SK-N-SH (cell line): ENCODE results near the gene ATCAY. TPM values are rescaled to one million over a fixed set of nuclear protein-coding genes. Genes with fewer than 3 reads are reported as not detected.

ENCODE experiments used
- CTCF ChIA-PET: fragments of 300-600, 350-600 bp; formaldehyde crosslinking; extraction: SDS; loops from one replicate; lab custom pipeline; 2021; lab: Yijun Ruan, JAX
- POLR2A ChIA-PET: fragments of 350-600 bp; sonication (Branson Sonifier 250); formaldehyde crosslinking; extraction: SDS; loops from one replicate; lab custom pipeline; 2020; ENCODE audit warnings: antibody characterized with exemption, inconsistent platforms; lab: Yijun Ruan, JAX
- DNase-seq: peaks from one replicate; pipeline ENCODE4 v3.0.0; 2012
- H2AFZ ChIP-seq: fragments of 200-600 bp; sonication (generic); 2 replicates; pipeline ENCODE4 v1.8.1; 2016; ENCODE audit warnings: antibody characterized with exemption, mild to moderate bottlenecking, low read depth
- H3F3A ChIP-seq: fragments of 200-600 bp; sonication (generic); replicated peaks from 2 replicates; pipeline ENCODE3; 2016; ENCODE audit warnings: antibody characterized with exemption, mild to moderate bottlenecking; ENCODE audit not compliant: insufficient read depth
- H3K27ac ChIP-seq, 2 experiments: fragments of 200-500 bp in 1 of 2; fragments of 200-600 bp in 1 of 2; sonication (Bioruptor generic) in 1 of 2; sonication (generic), shearing (Covaris generic) in 1 of 2; 2 replicates each; pipeline versions ENCODE4 v1.5.1 to v1.6.1; 2014 to 2016; ENCODE audit warnings: low read depth in 2 of 2, inconsistent platforms in 1 of 2, low read length in 1 of 2, mild to moderate bottlenecking in 1 of 2, mixed read lengths in 1 of 2
- H3K27me3 ChIP-seq: fragments of 200-600 bp; sonication (generic), shearing (Covaris generic); 2 replicates; pipeline ENCODE4 v1.6.1; 2016; ENCODE audit warnings: mixed run types; ENCODE audit not compliant: insufficient read depth
- H3K36me3 ChIP-seq, 2 experiments: fragments of 200-500 bp in 1 of 2; fragments of 200-600 bp in 1 of 2; sonication (Bioruptor generic) in 1 of 2; sonication (generic) in 1 of 2; replicated peaks in 1 of 2; 2 replicates each; pipeline versions ENCODE3 to v1.5.1; 2014 to 2016; ENCODE audit warnings: low read length in 1 of 2, mild to moderate bottlenecking in 1 of 2; ENCODE audit not compliant: insufficient read depth in 2 of 2, control insufficient read depth in 1 of 2
- H3K4me1 ChIP-seq, 2 experiments: fragments of 200-500 bp in 1 of 2; fragments of 200-600 bp in 1 of 2; sonication (Bioruptor generic) in 1 of 2; sonication (generic), shearing (Covaris generic) in 1 of 2; 2 replicates each; pipeline versions ENCODE4 v1.5.1 to v1.6.1; 2014 to 2016; ENCODE audit warnings: low read depth in 1 of 2, low read length in 1 of 2, mixed run types in 1 of 2; ENCODE audit not compliant: insufficient read depth in 2 of 2, control insufficient read depth in 1 of 2
- H3K4me2 ChIP-seq: fragments of 200-600 bp; sonication (generic), shearing (Covaris generic); 2 replicates; pipeline ENCODE4 v1.6.1; 2017; ENCODE audit warnings: mixed run types
- H3K4me3 ChIP-seq, 2 experiments: fragments of 200-500 bp in 1 of 2; fragments of 200-600 bp in 1 of 2; sonication (Bioruptor generic) in 1 of 2; sonication (generic), shearing (Covaris generic) in 1 of 2; 2 replicates each; pipeline versions ENCODE4 v1.5.1 to v1.8.1; 2014 to 2016; ENCODE audit warnings: low read depth in 2 of 2, inconsistent platforms in 1 of 2, low read length in 1 of 2, mild to moderate bottlenecking in 1 of 2, mixed read lengths in 1 of 2, moderate library complexity in 1 of 2
- H3K79me2 ChIP-seq: fragments of 200-600 bp; sonication (generic); 2 replicates; pipeline ENCODE4 v1.8.1; 2017; ENCODE audit warnings: mild to moderate bottlenecking; ENCODE audit not compliant: insufficient read depth
- H3K9ac ChIP-seq: fragments of 200-600 bp; sonication (generic); 2 replicates; pipeline ENCODE4 v1.6.1; 2017; ENCODE audit warnings: mixed run types
- H3K9me2 ChIP-seq: fragments of 200-600 bp; sonication (generic); 2 replicates; pipeline ENCODE4 v1.6.1; 2017; ENCODE audit warnings: mixed run types
- H3K9me3 ChIP-seq: fragments of 200-600 bp; sonication (generic); 2 replicates; pipeline ENCODE4 v1.6.1; 2017; ENCODE audit warnings: mixed run types, mild to moderate bottlenecking, moderate library complexity
- H4K20me1 ChIP-seq: fragments of 200-600 bp; sonication (generic); 2 replicates; pipeline ENCODE4 v1.6.1; 2017; ENCODE audit warnings: mild to moderate bottlenecking, mixed run types; ENCODE audit not compliant: insufficient read depth
- EP300 ChIP-seq, 2 experiments: IDR thresholded peaks; 2 replicates each; pipeline versions ENCODE4 v1.4.0 to v1.6.1; 2012; ENCODE audit warnings: borderline replicate concordance in 1 of 2, low read depth in 1 of 2, low read length in 1 of 2
- FOXM1 ChIP-seq: IDR thresholded peaks from 2 replicates; pipeline ENCODE4 v1.4.0; 2012; ENCODE audit warnings: low read depth, mild to moderate bottlenecking
- IRF3 ChIP-seq: fragments of 150-350 bp; IDR thresholded peaks from 2 replicates; pipeline ENCODE4 v1.6.1; 2016; ENCODE audit warnings: mild to moderate bottlenecking, low read depth, low read length
- MAX ChIP-seq: IDR thresholded peaks from 2 replicates; pipeline ENCODE4 v1.4.0; 2012; ENCODE audit warnings: low read depth
- MEF2A ChIP-seq: IDR thresholded peaks from 2 replicates; pipeline ENCODE4 v1.4.0; 2012; ENCODE audit warnings: low read depth, borderline replicate concordance
- MXI1 ChIP-seq: IDR thresholded peaks from 2 replicates; pipeline ENCODE4 v1.6.1; 2012; ENCODE audit warnings: mild to moderate bottlenecking, low read depth, low read length, improper control_type of control experiment
- NFIC ChIP-seq: IDR thresholded peaks from 2 replicates; pipeline ENCODE4 v1.4.0; 2012; ENCODE audit warnings: borderline replicate concordance
- NRF1 ChIP-seq: IDR thresholded peaks from 2 replicates; pipeline ENCODE4 v1.6.1; 2012; ENCODE audit warnings: low read depth, mild to moderate bottlenecking, low read length
- RAD21 ChIP-seq: IDR thresholded peaks from 2 replicates; pipeline ENCODE4 v1.6.1; 2012; ENCODE audit warnings: mild to moderate bottlenecking, low read length
- REST ChIP-seq: IDR thresholded peaks from 2 replicates; pipeline ENCODE4 v1.6.1; 2012; ENCODE audit warnings: mild to moderate bottlenecking, low read depth, low read length, moderate library complexity
- RXRA ChIP-seq: IDR thresholded peaks from 2 replicates; pipeline ENCODE4 v1.4.0; 2012; ENCODE audit warnings: low read depth, mild to moderate bottlenecking, borderline replicate concordance
- SIN3A ChIP-seq: IDR thresholded peaks from 2 replicates; pipeline ENCODE4 v1.6.1; 2012; ENCODE audit warnings: low read depth, mild to moderate bottlenecking, low read length, moderate library complexity, borderline replicate concordance
- TCF12 ChIP-seq: IDR thresholded peaks from 2 replicates; pipeline ENCODE4 v1.4.0; 2012
- TEAD4 ChIP-seq: IDR thresholded peaks from 2 replicates; pipeline ENCODE4 v1.4.0; 2012; ENCODE audit warnings: mild to moderate bottlenecking, borderline replicate concordance; ENCODE audit not compliant: insufficient read depth
- ZBTB33 ChIP-seq: IDR thresholded peaks from 2 replicates; pipeline ENCODE4 v1.4.0; 2012; ENCODE audit warnings: low read depth, borderline replicate concordance
- WGBS: methylation state at CpG from one replicate; pipeline ENCODE4 v1.1.6; 2017; ENCODE audit warnings: low lambda C conversion rate; 5-methylcytosine and 5-hydroxymethylcytosine counted together
- polyA plus RNA-seq, 3 experiments: library from polyadenylated mRNA; depleted of rRNA; stranded (reverse); fragments of >200 nt; gene quantifications; 2 replicates each; pipeline ENCODE4 v1.2.3, GENCODE V29; 2012

Gene ATCAY
- polyA plus RNA-seq, 1 of the 3 experiments (the other 2 are of a cell fraction) = 0.84 TPM

GRCh38 chr19:3902317-3902973, 22.0 kb downstream of the ATCAY start:
- 66% methylated on average over 15 of the region's 15 CpGs for WGBS
- H3K4me1 ChIP-seq = no peaks in the 10 kb centered on the region
- no peaks in the 10 kb centered on the region for H3K9me2 ChIP-seq
- POLR2A ChIA-PET = no interaction called here
- H3K4me3 ChIP-seq = no peak overlapping the region
- no peak overlapping the region for H3K4me2 ChIP-seq
- no peaks in the 10 kb centered on the region for H3K79me2 ChIP-seq
- no peaks in the 10 kb centered on the region for H4K20me1 ChIP-seq
- CTCF ChIA-PET = no interaction called here
- H3K36me3 ChIP-seq = no peaks in the 10 kb centered on the region
- no peaks in the 10 kb centered on the region for H3K9me3 ChIP-seq
- no peak overlapping the region for H2AFZ ChIP-seq
- no peak overlapping the region for H3K27ac ChIP-seq
- H3K9ac ChIP-seq = no peak overlapping the region
- no peak for DNase-seq
- no peaks in the 10 kb centered on the region for H3K27me3 ChIP-seq
- no peak for TF ChIP-seq MAX
- TF ChIP-seq TEAD4 = no peak
- no peak for TF ChIP-seq SIN3A
- TF ChIP-seq REST = no peak
- TF ChIP-seq TCF12 = no peak
- TF ChIP-seq RXRA = no peak
- TF ChIP-seq MXI1 = no peak
- TF ChIP-seq MEF2A = no peak
- TF ChIP-seq ZBTB33 = no peak
- no peak for TF ChIP-seq NFIC
- TF ChIP-seq EP300 (IDR thresholded peaks at IDR 0.05; ENCODE audit: borderline replicate concordance in 1 of 2, low read depth in 1 of 2, low read length in 1 of 2) = no peak
- TF ChIP-seq NRF1 = no peak
- no peak for TF ChIP-seq IRF3
- no peak for TF ChIP-seq FOXM1
- TF ChIP-seq RAD21 = no peak
- no peaks in the 10 kb centered on the region for H3F3A ChIP-seq
